ENCODE measurements around the gene FHOD1. TPM values are rescaled to one million over a fixed set of nuclear protein-coding genes. Genes with fewer than 3 reads are reported as not detected.

Gene FHOD1
- total RNA-seq, 1 experiment from 2014 or later = 45.5 TPM

- BruUV-seq (replicated peaks) = no TSS peak
- no peak overlapping the region for H3K9ac ChIP-seq (ENCODE audit: low read length)
- no peaks in the 10 kb centered on the region for H3K9me3 ChIP-seq (ENCODE audit: low read length)
- H3K9me2 ChIP-seq (replicated peaks; ENCODE audit: low read length) = no peaks in the 10 kb centered on the region
- DNase-seq = no peak
- H3K36me3 ChIP-seq (ENCODE audit: low read depth, low read length) = peaks cover 20% of the 10 kb centered on the region
- H3K27ac ChIP-seq (ENCODE audit: low read length) = no peak overlapping the region
- ChIA-PET POLR2A (ENCODE audit: unreplicated experiment) (interaction anchor here (0.7 kb wide), 1 partner anchor 20 kb away, joined by 3 read pairs; no protein-coding TSS in a partner anchor), CTCF (interaction anchor here (0.5 kb wide), 1 partner anchor 1123 kb away, joined by 3 read pairs; no protein-coding TSS in a partner anchor)
- peaks cover 34% of the 10 kb centered on the region for H3K4me1 ChIP-seq (ENCODE audit: insufficient read depth, low read length)
- H3K4me2 ChIP-seq (ENCODE audit: low read length) = no peak overlapping the region
- intact Hi-C loops (cut with micrococcal nuclease) = no loop called here
- H3F3A ChIP-seq (ENCODE audit: low read length, unreplicated experiment) = peaks cover 9% of the 10 kb centered on the region
- H2AFZ ChIP-seq (ENCODE audit: low read length) = no peak overlapping the region
- H3K4me3 ChIP-seq (ENCODE audit: low read length) = no peak overlapping the region
- no peaks in the 10 kb centered on the region for H3K27me3 ChIP-seq (ENCODE audit: low read length)
- TF ChIP-seq, protein P1, sequence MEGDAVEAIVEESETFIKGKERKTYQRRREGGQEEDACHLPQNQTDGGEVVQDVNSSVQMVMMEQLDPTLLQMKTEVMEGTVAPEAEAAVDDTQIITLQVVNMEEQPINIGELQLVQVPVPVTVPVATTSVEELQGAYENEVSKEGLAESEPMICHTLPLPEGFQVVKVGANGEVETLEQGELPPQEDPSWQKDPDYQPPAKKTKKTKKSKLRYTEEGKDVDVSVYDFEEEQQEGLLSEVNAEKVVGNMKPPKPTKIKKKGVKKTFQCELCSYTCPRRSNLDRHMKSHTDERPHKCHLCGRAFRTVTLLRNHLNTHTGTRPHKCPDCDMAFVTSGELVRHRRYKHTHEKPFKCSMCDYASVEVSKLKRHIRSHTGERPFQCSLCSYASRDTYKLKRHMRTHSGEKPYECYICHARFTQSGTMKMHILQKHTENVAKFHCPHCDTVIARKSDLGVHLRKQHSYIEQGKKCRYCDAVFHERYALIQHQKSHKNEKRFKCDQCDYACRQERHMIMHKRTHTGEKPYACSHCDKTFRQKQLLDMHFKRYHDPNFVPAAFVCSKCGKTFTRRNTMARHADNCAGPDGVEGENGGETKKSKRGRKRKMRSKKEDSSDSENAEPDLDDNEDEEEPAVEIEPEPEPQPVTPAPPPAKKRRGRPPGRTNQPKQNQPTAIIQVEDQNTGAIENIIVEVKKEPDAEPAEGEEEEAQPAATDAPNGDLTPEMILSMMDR (conservative IDR thresholded peaks at IDR 0.05; ENCODE audit: low read depth, low read length) = no peak
- TF ChIP-seq EZH2 (IDR thresholded peaks at IDR 0.05; ENCODE audit: low read length, unreplicated experiment) = no peak
- TF ChIP-seq EZH2phosphoT487 (IDR thresholded peaks at IDR 0.05; ENCODE audit: borderline replicate concordance, low read length) = no peak
- peaks cover 36% of the 10 kb centered on the region for H3K79me2 ChIP-seq (ENCODE audit: low read length)
- no peak for ATAC-seq
- H4K20me1 ChIP-seq (ENCODE audit: low read length) = no peaks in the 10 kb centered on the region
These were observed 8.3 kb downstream of the FHOD1 start for GRCh38 chr16:67238806-67239470.

DNA sequence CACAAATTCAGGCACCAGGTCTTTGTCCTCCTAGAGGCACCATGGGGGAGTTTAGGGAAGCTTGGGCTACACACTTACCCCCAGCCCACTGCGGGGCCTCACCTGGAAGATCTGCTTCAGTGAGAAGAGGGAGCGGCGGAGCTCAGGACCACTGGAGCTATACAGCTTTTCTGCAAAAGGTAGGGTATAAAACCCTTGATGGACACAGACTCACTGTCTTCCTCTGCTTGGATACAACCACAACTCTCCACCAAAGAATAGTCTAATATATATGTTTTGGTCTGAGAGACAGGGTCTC is 9.1 kb downstream of the FHOD1 start:
- Histone ChIP-seq H3K27me3 (ENCODE audit: low read length) (no peaks in the 10 kb centered on the region), H3F3A (ENCODE audit: low read length, unreplicated experiment) (peaks cover 9% of the 10 kb centered on the region), H3K4me2 (ENCODE audit: low read length) (no peak overlapping the region), H3K4me3 (ENCODE audit: low read length) (no peak overlapping the region), H3K27ac (ENCODE audit: low read length) (no peak overlapping the region), H4K20me1 (ENCODE audit: low read length) (no peaks in the 10 kb centered on the region), H3K9me2 (replicated peaks; ENCODE audit: low read length) (no peaks in the 10 kb centered on the region), H3K36me3 (ENCODE audit: low read depth, low read length) (peaks cover 20% of the 10 kb centered on the region), H3K9me3 (ENCODE audit: low read length) (no peaks in the 10 kb centered on the region), H3K4me1 (ENCODE audit: insufficient read depth, low read length) (peaks cover 27% of the 10 kb centered on the region), H3K9ac (ENCODE audit: low read length) (no peak overlapping the region), H3K79me2 (ENCODE audit: low read length) (peaks cover 29% of the 10 kb centered on the region), H2AFZ (ENCODE audit: low read length) (no peak overlapping the region)
- DNase-seq = no peak
- CTCF ChIA-PET = no interaction called here
- POLR2A ChIA-PET (ENCODE audit: unreplicated experiment) = no interaction called here
- BruUV-seq (replicated peaks) = no TSS peak
- no peak for ATAC-seq
- intact Hi-C loops (cut with micrococcal nuclease) = no loop called here
- TF ChIP-seq, protein P1 (conservative IDR thresholded peaks at IDR 0.05; ENCODE audit: low read depth, low read length) = no peak
- TF ChIP-seq EZH2 (IDR thresholded peaks at IDR 0.05; ENCODE audit: low read length, unreplicated experiment) (no peak), EZH2phosphoT487 (IDR thresholded peaks at IDR 0.05; ENCODE audit: borderline replicate concordance, low read length) (no peak)

DNA sequence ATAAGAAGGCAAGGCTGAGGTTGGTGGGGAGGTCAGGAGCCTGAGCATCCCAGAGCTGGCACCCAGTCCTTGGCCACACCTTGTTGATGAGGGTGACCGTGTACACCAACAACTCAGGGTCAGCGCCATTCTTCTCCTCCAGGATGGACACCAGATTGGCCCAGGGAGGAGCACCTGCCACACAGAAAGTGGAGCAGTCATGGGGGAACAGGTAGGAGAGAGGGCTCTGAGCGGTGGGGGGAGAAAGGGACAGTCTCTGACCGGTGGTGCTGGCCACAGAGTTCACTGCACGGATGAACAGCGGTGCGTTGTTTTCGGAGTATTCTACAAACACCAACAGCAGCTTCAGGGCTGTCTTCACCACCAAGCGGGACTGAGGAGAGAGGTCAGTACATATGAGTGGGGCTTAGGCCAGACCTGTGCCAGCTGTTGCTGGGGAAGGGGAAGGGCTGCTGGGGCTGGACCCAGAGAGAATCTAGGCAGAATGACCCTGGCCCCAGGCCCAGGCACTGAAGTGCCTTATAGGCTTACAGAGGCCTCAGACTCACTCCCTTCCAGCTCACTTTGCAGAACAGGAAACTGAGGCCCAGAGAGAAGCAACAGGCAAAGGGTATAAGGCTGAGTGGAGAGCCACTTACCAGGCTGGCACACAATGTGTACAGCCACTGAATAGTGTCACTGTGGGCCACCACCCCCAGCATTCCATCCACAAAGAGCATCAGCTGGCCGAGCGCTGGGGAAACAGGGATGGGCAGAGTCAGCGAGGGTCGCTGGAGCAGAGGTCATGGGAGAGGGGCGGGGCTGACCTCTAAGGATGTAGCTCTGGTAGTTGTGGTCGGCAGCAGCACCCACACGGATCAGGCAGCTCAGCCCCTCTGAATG is 9.6 kb downstream of the FHOD1 start:
- H2AFZ ChIP-seq (ENCODE audit: low read length) = no peak overlapping the region
- BruUV-seq (replicated peaks) = no TSS peak
- DNase-seq = no peak
- intact Hi-C loops (cut with micrococcal nuclease) = no loop called here
- no peaks in the 10 kb centered on the region for H3K9me2 ChIP-seq (replicated peaks; ENCODE audit: low read length)
- H3K4me3 ChIP-seq (ENCODE audit: low read length) = no peak overlapping the region
- no peaks in the 10 kb centered on the region for H3K9me3 ChIP-seq (ENCODE audit: low read length)
- ATAC-seq = no peak
- no peak overlapping the region for H3K27ac ChIP-seq (ENCODE audit: low read length)
- ChIA-PET POLR2A (ENCODE audit: unreplicated experiment) (no interaction called here), CTCF (no interaction called here)
- peaks cover 24% of the 10 kb centered on the region for H3K4me1 ChIP-seq (ENCODE audit: insufficient read depth, low read length)
- H3K4me2 ChIP-seq (ENCODE audit: low read length) = no peak overlapping the region
- TF ChIP-seq EZH2 (IDR thresholded peaks at IDR 0.05; ENCODE audit: low read length, unreplicated experiment) (no peak), EZH2phosphoT487 (IDR thresholded peaks at IDR 0.05; ENCODE audit: borderline replicate concordance, low read length) (no peak)
- TF ChIP-seq, protein P1 (conservative IDR thresholded peaks at IDR 0.05; ENCODE audit: low read depth, low read length) = no peak
- H3K9ac ChIP-seq (ENCODE audit: low read length) = no peak overlapping the region
- peaks cover 25% of the 10 kb centered on the region for H3K79me2 ChIP-seq (ENCODE audit: low read length)
- peaks cover 9% of the 10 kb centered on the region for H3F3A ChIP-seq (ENCODE audit: low read length, unreplicated experiment)
- H4K20me1 ChIP-seq (ENCODE audit: low read length) = no peaks in the 10 kb centered on the region
- peaks cover 20% of the 10 kb centered on the region for H3K36me3 ChIP-seq (ENCODE audit: low read depth, low read length)
- H3K27me3 ChIP-seq (ENCODE audit: low read length) = no peaks in the 10 kb centered on the region
